Testis (tissue), 3 donors: ENCODE data around the gene PRR29. TPM values are rescaled to one million over a fixed set of nuclear protein-coding genes. Genes with fewer than 3 reads are reported as not detected.
"Not testable (repeated sequence)": the region's sequence is repeated elsewhere in the genome, so short reads cannot be mapped to it uniquely, and the experiment has no call there.

Source experiments
- DNase-seq: peaks from one replicate; pipeline ENCODE4 v3.0.0-alpha.2; 2019
- H3K27ac ChIP-seq, 2 donors: fragments of 200-600 bp; sonication (generic); one replicate each; pipeline ENCODE4 v1.5.1; 2019
- H3K27me3 ChIP-seq: fragments of 200-600 bp; sonication (generic); one replicate; pipeline ENCODE4 v1.5.1; 2019
- H3K36me3 ChIP-seq: fragments of 200-600 bp; sonication (generic); one replicate; pipeline ENCODE4 v1.5.1; 2017; ENCODE audit warnings: low read depth; ENCODE audit errors: missing control alignments
- H3K4me1 ChIP-seq: fragments of 200-600 bp; sonication (generic); one replicate; pipeline ENCODE4 v1.5.1; 2019
- H3K4me3 ChIP-seq, 2 donors: fragments of 200-600 bp; sonication (generic); one replicate each; pipeline ENCODE4 v1.5.1; 2017 to 2019
- H3K9me3 ChIP-seq: fragments of 200-600 bp; sonication (generic); one replicate; pipeline ENCODE4 v1.5.1; 2017
- CTCF ChIP-seq, 3 experiments: fragments of 450-650 bp in 2 of 3; fragments of 200-600 bp in 1 of 3; sonication (generic) in 1 of 3; IDR thresholded peaks; one replicate each; pipeline ENCODE4 v1.5.1; 2016 to 2019; ENCODE audit warnings: antibody characterized with exemption in 3 of 3, mild to moderate bottlenecking in 2 of 3, moderate library complexity in 1 of 3
- POLR2A ChIP-seq: fragments of 450-650 bp; IDR thresholded peaks from one replicate; pipeline ENCODE4 v1.6.1; 2017; ENCODE audit warnings: antibody characterized with exemption, mild to moderate bottlenecking, moderate library complexity
- WGBS, 2 donors: methylation state at CpG; one replicate each; pipeline ENCODE4 v1.1.5; 2018; 5-methylcytosine and 5-hydroxymethylcytosine counted together
- intact Hi-C: fragments of 100-400 bp; cut with DNase I; formaldehyde crosslinking; loops from one replicate; pipeline ENCODE4 v1.15.1; 2023; ENCODE audit warnings: low total_unique reads
- polyA plus RNA-seq: library from polyadenylated mRNA; stranded (reverse); fragments of 350-450 nt; fragmentation: Illumina TruSeq; extraction: RNeasy Lipid Tissue Mini Kit (QIAGEN cat#74804); gene quantifications from one replicate; pipeline ENCODE4 v1.2.3, GENCODE V29; 2014; ENCODE audit warnings: low read depth, low replicate concordance; ENCODE audit not compliant: insufficient read depth
- total RNA-seq, 2 donors: library from RNA; depleted of rRNA; stranded (reverse); fragments of >200 nt; gene quantifications; one replicate each; pipeline ENCODE4 v1.2.3, GENCODE V29; 2016

PRR29 gene
- total and polyA plus RNA-seq, 3 donors from 2014 or later, result 8.6 to 21.8 (median 12.2) TPM

- Histone ChIP-seq H3K27ac (no peak overlapping the region), H3K4me3 (no peak overlapping the region), H3K36me3 (no peaks in the 10 kb centered on the region), H3K4me1 (no peaks in the 10 kb centered on the region), H3K27me3 (no peaks in the 10 kb centered on the region), H3K9me3 (no peaks in the 10 kb centered on the region)
- 71 to 74% methylated on average over 11 to 13 of the region's 13 CpGs for WGBS, 2 donors
- intact Hi-C loops, result no loop called here
- no peak for TF ChIP-seq POLR2A
- TF ChIP-seq CTCF (IDR thresholded peaks at IDR 0.05), result no peak
- DNase-seq, result peak; percentile 14
Observed at GRCh38 chr17:64006361-64007088, 8.4 kb downstream of the PRR29 start.

- H3K27ac ChIP-seq, intact Hi-C loops: not testable (repeated sequence)
Observed at GRCh38 chr17:64007089-64007837, 9.1 kb downstream of the PRR29 start.

GRCh38 chr17:64007838-64008282 lies 9.7 kb downstream of the PRR29 start:
- TF ChIP-seq POLR2A (no peak), CTCF (IDR thresholded peaks at IDR 0.05) (no peak)
- Histone ChIP-seq H3K9me3 (no peaks in the 10 kb centered on the region), H3K36me3 (no peaks in the 10 kb centered on the region), H3K27ac (no peak overlapping the region), H3K27me3 (no peaks in the 10 kb centered on the region), H3K4me1 (no peaks in the 10 kb centered on the region), H3K4me3 (no peak overlapping the region)
- WGBS, 2 donors, result 64 to 69% methylated on average over 5 of the region's 5 CpGs
- intact Hi-C loops, result no loop called here
- peak; percentile 14 for DNase-seq

More at GRCh38 chr17:64007089-64007837, 9.1 kb downstream of the PRR29 start:
- H3K4me1 ChIP-seq, H3K4me3 ChIP-seq, H3K36me3 ChIP-seq, H3K9me3 ChIP-seq, H3K27me3 ChIP-seq: not testable (repeated sequence)
- DNase-seq, result peak; percentile 10
- 90% methylated on average over 5 of the region's 5 CpGs for WGBS, 2 donors

GRCh38 chr17:64008346-64008745 lies 10.2 kb downstream of the PRR29 start:
- TF ChIP-seq POLR2A, result no peak

GRCh38 chr17:64008830-64009229 lies 10.7 kb downstream of the PRR29 start:
- WGBS, 2 donors, result 63 to 72% methylated on average over 4 of the region's 4 CpGs
- TF ChIP-seq CTCF (IDR thresholded peaks at IDR 0.05) (no peak), POLR2A (no peak)
- no peaks in the 10 kb centered on the region for H3K4me1 ChIP-seq
- no peaks in the 10 kb centered on the region for H3K27me3 ChIP-seq
- no peak overlapping the region for H3K4me3 ChIP-seq
- DNase-seq, result peak; percentile 8
- no peak overlapping the region for H3K27ac ChIP-seq
- intact Hi-C loops, result no loop called here
- no peaks in the 10 kb centered on the region for H3K9me3 ChIP-seq
- no peaks in the 10 kb centered on the region for H3K36me3 ChIP-seq

More at GRCh38 chr17:64008346-64008745, 10.2 kb downstream of the PRR29 start:
- H3K4me1 ChIP-seq, result no peaks in the 10 kb centered on the region
- H3K36me3 ChIP-seq, result no peaks in the 10 kb centered on the region
- intact Hi-C loops, result no loop called here
- DNase-seq, result no peak
- H3K27me3 ChIP-seq, result no peaks in the 10 kb centered on the region
- no peaks in the 10 kb centered on the region for H3K9me3 ChIP-seq
- 85 to 87% methylated on average over 5 of the region's 5 CpGs for WGBS, 2 donors
- H3K27ac ChIP-seq, result no peak overlapping the region
- H3K4me3 ChIP-seq, result no peak overlapping the region
